Inferior parietal cortex (tissue), 1 donor: Measurements from ENCODE around the gene SLC39A12.

Experiments used
- DNase-seq: peaks from one replicate; pipeline ENCODE4 v3.0.0-alpha.2; 2016; ENCODE audit errors: extremely low spot score

SLC39A12 gene

GRCh38 chr10:17963431-17963830, 11.7 kb downstream of the SLC39A12 start:
- DNase-seq, result no peak

GRCh38 chr10:17965649-17966235, 14.0 kb downstream of the SLC39A12 start:
- no peak for DNase-seq

GRCh38 chr10:17974505-17974904, 22.8 kb downstream of the SLC39A12 start:
- no peak for DNase-seq

- no peak for DNase-seq
Observed at GRCh38 chr10:17980846-17981565, 29.3 kb downstream of the SLC39A12 start.

- DNase-seq, result no peak
Observed at GRCh38 chr10:17981766-17982380, 30.2 kb downstream of the SLC39A12 start.

- no peak for DNase-seq
Observed at GRCh38 chr10:17984056-17984455, 32.3 kb downstream of the SLC39A12 start.

GRCh38 chr10:17984563-17984962, 32.8 kb downstream of the SLC39A12 start:
- no peak for DNase-seq

GRCh38 chr10:17989908-17990767, 38.4 kb downstream of the SLC39A12 start:
- peak; percentile 44 for DNase-seq

- no peak for DNase-seq
Observed at GRCh38 chr10:17992266-17992665, 40.5 kb downstream of the SLC39A12 start.

- no peak for DNase-seq
Observed at GRCh38 chr10:17993361-17993760, 41.6 kb downstream of the SLC39A12 start.

GRCh38 chr10:18000601-18001000, 48.9 kb downstream of the SLC39A12 start:
- DNase-seq, result no peak

GRCh38 chr10:18005445-18005780, 53.7 kb downstream of the SLC39A12 start:
- DNase-seq, result no peak

- no peak for DNase-seq
Observed at GRCh38 chr10:18005781-18006456, 54.2 kb downstream of the SLC39A12 start.

GRCh38 chr10:18008986-18009385, 57.3 kb downstream of the SLC39A12 start:
- no peak for DNase-seq

GRCh38 chr10:18010050-18010449, 58.3 kb downstream of the SLC39A12 start:
- DNase-seq, result no peak

- DNase-seq, result no peak
Observed at GRCh38 chr10:18020523-18020922, 68.8 kb downstream of the SLC39A12 start.

- no peak for DNase-seq
Observed at GRCh38 chr10:18021725-18022480, 70.2 kb downstream of the SLC39A12 start.

GRCh38 chr10:18043148-18044006, 91.7 kb downstream of the SLC39A12 start:
- no peak for DNase-seq

- DNase-seq, result no peak
Observed at GRCh38 chr10:18044976-18045720, 93.4 kb downstream of the SLC39A12 start.
